ENCODE data around the gene SYNE2.

- no peak for TF ChIP-seq CTCF (conservative IDR thresholded peaks at IDR 0.05 in 1 of 2, IDR thresholded peaks at IDR 0.05 in 1 of 2; ENCODE audit: low read depth in 1 of 2, low read length in 2 of 2)
- no peak for TF ChIP-seq EZH2 (IDR thresholded peaks at IDR 0.05; ENCODE audit: low read length, missing control alignments)
Observed at GRCh38 chr14:64060199-64060545, 207.4 kb downstream of the SYNE2 start.

All from fibroblast of lung (primary cell).